ENCODE measurements around the gene ZNF628.

The ZNF628 gene

DNA sequence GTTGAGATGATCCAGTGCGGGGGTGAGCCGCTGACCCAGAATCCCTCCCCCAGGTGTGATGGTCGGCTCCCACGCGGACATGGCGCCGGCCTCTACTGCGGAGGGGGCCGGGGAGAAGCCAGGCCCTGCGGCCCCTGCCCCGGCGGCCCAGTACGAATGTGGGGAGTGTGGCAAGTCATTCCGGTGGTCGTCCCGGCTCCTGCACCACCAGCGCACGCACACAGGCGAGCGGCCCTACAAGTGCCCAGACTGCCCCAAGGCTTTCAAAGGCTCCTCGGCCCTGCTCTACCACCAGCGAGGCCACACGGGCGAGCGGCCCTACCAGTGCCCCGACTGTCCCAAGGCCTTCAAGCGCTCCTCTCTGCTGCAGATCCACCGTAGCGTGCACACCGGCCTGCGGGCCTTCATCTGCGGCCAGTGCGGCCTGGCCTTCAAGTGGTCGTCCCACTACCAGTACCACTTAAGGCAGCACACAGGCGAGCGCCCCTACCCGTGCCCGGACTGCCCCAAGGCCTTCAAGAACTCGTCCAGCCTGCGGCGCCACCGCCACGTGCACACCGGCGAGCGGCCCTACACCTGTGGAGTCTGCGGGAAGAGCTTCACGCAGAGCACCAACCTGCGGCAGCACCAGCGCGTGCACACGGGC is 4.9 kb downstream of the ZNF628 start:
- TF ChIP-seq ZNF423 (tag by site-specific recombination; IDR thresholded peaks at IDR 0.05) (no peak), GFI1B (tag by site-specific recombination; IDR thresholded peaks at IDR 0.05) (no peak), ZIC2 (tag by site-specific recombination; IDR thresholded peaks at IDR 0.05) (no peak), RBAK (tag by site-specific recombination; IDR thresholded peaks at IDR 0.05) (no peak), ZNF416 (tag by site-specific recombination; IDR thresholded peaks at IDR 0.05) (no peak), ZNF133 (tag by site-specific recombination; IDR thresholded peaks at IDR 0.05) (no peak)
- TF ChIP-seq, protein P1, sequence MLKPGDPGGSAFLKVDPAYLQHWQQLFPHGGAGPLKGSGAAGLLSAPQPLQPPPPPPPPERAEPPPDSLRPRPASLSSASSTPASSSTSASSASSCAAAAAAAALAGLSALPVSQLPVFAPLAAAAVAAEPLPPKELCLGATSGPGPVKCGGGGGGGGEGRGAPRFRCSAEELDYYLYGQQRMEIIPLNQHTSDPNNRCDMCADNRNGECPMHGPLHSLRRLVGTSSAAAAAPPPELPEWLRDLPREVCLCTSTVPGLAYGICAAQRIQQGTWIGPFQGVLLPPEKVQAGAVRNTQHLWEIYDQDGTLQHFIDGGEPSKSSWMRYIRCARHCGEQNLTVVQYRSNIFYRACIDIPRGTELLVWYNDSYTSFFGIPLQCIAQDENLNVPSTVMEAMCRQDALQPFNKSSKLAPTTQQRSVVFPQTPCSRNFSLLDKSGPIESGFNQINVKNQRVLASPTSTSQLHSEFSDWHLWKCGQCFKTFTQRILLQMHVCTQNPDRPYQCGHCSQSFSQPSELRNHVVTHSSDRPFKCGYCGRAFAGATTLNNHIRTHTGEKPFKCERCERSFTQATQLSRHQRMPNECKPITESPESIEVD (tag by site-specific recombination; IDR thresholded peaks at IDR 0.05): no peak
- TF ChIP-seq, protein P2, sequence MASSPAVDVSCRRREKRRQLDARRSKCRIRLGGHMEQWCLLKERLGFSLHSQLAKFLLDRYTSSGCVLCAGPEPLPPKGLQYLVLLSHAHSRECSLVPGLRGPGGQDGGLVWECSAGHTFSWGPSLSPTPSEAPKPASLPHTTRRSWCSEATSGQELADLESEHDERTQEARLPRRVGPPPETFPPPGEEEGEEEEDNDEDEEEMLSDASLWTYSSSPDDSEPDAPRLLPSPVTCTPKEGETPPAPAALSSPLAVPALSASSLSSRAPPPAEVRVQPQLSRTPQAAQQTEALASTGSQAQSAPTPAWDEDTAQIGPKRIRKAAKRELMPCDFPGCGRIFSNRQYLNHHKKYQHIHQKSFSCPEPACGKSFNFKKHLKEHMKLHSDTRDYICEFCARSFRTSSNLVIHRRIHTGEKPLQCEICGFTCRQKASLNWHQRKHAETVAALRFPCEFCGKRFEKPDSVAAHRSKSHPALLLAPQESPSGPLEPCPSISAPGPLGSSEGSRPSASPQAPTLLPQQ (tag by site-specific recombination; IDR thresholded peaks at IDR 0.05): no peak
- TF ChIP-seq, protein P3, sequence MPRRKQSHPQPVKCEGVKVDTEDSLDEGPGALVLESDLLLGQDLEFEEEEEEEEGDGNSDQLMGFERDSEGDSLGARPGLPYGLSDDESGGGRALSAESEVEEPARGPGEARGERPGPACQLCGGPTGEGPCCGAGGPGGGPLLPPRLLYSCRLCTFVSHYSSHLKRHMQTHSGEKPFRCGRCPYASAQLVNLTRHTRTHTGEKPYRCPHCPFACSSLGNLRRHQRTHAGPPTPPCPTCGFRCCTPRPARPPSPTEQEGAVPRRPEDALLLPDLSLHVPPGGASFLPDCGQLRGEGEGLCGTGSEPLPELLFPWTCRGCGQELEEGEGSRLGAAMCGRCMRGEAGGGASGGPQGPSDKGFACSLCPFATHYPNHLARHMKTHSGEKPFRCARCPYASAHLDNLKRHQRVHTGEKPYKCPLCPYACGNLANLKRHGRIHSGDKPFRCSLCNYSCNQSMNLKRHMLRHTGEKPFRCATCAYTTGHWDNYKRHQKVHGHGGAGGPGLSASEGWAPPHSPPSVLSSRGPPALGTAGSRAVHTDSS (tag by site-specific recombination; IDR thresholded peaks at IDR 0.05): no peak
- TF ChIP-seq, protein P4, sequence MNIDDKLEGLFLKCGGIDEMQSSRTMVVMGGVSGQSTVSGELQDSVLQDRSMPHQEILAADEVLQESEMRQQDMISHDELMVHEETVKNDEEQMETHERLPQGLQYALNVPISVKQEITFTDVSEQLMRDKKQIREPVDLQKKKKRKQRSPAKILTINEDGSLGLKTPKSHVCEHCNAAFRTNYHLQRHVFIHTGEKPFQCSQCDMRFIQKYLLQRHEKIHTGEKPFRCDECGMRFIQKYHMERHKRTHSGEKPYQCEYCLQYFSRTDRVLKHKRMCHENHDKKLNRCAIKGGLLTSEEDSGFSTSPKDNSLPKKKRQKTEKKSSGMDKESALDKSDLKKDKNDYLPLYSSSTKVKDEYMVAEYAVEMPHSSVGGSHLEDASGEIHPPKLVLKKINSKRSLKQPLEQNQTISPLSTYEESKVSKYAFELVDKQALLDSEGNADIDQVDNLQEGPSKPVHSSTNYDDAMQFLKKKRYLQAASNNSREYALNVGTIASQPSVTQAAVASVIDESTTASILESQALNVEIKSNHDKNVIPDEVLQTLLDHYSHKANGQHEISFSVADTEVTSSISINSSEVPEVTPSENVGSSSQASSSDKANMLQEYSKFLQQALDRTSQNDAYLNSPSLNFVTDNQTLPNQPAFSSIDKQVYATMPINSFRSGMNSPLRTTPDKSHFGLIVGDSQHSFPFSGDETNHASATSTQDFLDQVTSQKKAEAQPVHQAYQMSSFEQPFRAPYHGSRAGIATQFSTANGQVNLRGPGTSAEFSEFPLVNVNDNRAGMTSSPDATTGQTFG (tag by site-specific recombination; IDR thresholded peaks at IDR 0.05; ENCODE audit: borderline replicate concordance): no peak
- peaks cover 16% of the 10 kb centered on the region for H3K4me1 ChIP-seq (ENCODE audit: control insufficient read depth, insufficient read depth, low read length)
- H3K36me3 ChIP-seq (ENCODE audit: control insufficient read depth in 2 of 2, insufficient read depth in 1 of 2, low read length in 2 of 2): peaks cover 0 to 9% of the 10 kb centered on the region in 2 experiments; a peak in 1 of 3 replicates
- H3K27ac ChIP-seq (ENCODE audit: extremely low read depth, low read depth, low read length): no peak overlapping the region
- POLR2A ChIA-PET: interaction anchor here (0.5 kb wide), 1 partner anchor 119 kb away, joined by 4 read pairs; the partner anchor contains the start of gene ZNF524
- H3K9me3 ChIP-seq (ENCODE audit: control insufficient read depth, insufficient read depth, low read depth, low read length): no peaks in the 10 kb centered on the region
- H3K4me3 ChIP-seq (ENCODE audit: low read depth, low read length): no peak overlapping the region
- CTCF ChIA-PET: interaction anchor here (1.0 kb wide), 1 partner anchor 22 kb away, joined by 3 read pairs; no protein-coding TSS in a partner anchor

DNA sequence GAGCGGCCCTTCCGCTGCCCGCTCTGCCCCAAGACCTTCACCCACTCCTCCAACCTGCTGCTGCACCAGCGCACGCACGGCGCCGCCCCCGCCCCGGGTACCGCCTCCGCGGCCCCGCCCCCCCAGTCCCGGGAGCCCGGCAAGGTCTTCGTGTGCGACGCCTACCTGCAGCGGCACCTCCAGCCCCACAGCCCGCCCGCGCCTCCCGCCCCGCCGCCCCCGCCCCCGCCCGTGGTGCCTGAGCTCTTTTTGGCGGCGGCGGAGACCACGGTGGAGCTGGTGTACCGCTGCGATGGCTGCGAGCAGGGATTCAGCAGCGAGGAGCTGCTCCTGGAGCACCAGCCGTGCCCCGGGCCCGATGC is 5.4 kb downstream of the ZNF628 start:
- Histone ChIP-seq H3K4me1 (ENCODE audit: control insufficient read depth, insufficient read depth, low read length) (peaks cover 21% of the 10 kb centered on the region), H3K9me3 (ENCODE audit: control insufficient read depth, insufficient read depth, low read depth, low read length) (no peaks in the 10 kb centered on the region), H3K4me3 (ENCODE audit: low read depth, low read length) (no peak overlapping the region), H3K36me3 (ENCODE audit: control insufficient read depth in 2 of 2, insufficient read depth in 1 of 2, low read length in 2 of 2) (peaks cover 0 to 9% of the 10 kb centered on the region in 2 experiments; a peak in 1 of 3 replicates), H3K27ac (ENCODE audit: extremely low read depth, low read depth, low read length) (no peak overlapping the region)
- CTCF ChIA-PET: interaction anchor here (1.0 kb wide), 1 partner anchor 22 kb away, joined by 3 read pairs; no protein-coding TSS in a partner anchor
- POLR2A ChIA-PET: interaction anchor here (0.5 kb wide), 1 partner anchor 118 kb away, joined by 4 read pairs; the partner anchor contains the start of gene ZNF524
- TF ChIP-seq, protein P5, sequence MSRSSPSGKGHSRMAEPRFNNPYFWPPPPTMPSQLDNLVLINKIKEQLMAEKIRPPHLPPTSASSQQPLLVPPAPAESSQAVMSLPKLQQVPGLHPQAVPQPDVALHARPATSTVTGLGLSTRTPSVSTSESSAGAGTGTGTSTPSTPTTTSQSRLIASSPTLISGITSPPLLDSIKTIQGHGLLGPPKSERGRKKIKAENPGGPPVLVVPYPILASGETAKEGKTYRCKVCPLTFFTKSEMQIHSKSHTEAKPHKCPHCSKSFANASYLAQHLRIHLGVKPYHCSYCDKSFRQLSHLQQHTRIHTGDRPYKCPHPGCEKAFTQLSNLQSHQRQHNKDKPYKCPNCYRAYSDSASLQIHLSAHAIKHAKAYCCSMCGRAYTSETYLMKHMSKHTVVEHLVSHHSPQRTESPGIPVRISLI (tag by site-specific recombination; IDR thresholded peaks at IDR 0.05): no peak
- TF ChIP-seq ZBTB21 (tag by site-specific recombination; IDR thresholded peaks at IDR 0.05) (no peak), ZNF473 (tag by site-specific recombination; IDR thresholded peaks at IDR 0.05) (no peak)
- TF ChIP-seq, protein P6, sequence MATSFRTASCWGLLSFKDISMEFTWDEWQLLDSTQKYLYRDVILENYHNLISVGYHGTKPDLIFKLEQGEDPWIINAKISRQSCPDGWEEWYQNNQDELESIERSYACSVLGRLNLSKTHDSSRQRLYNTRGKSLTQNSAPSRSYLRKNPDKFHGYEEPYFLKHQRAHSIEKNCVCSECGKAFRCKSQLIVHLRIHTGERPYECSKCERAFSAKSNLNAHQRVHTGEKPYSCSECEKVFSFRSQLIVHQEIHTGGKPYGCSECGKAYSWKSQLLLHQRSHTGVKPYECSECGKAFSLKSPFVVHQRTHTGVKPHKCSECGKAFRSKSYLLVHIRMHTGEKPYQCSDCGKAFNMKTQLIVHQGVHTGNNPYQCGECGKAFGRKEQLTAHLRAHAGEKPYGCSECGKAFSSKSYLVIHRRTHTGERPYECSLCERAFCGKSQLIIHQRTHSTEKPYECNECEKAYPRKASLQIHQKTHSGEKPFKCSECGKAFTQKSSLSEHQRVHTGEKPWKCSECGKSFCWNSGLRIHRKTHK (tag by site-specific recombination; IDR thresholded peaks at IDR 0.05): no peak
- TF ChIP-seq, protein P7, sequence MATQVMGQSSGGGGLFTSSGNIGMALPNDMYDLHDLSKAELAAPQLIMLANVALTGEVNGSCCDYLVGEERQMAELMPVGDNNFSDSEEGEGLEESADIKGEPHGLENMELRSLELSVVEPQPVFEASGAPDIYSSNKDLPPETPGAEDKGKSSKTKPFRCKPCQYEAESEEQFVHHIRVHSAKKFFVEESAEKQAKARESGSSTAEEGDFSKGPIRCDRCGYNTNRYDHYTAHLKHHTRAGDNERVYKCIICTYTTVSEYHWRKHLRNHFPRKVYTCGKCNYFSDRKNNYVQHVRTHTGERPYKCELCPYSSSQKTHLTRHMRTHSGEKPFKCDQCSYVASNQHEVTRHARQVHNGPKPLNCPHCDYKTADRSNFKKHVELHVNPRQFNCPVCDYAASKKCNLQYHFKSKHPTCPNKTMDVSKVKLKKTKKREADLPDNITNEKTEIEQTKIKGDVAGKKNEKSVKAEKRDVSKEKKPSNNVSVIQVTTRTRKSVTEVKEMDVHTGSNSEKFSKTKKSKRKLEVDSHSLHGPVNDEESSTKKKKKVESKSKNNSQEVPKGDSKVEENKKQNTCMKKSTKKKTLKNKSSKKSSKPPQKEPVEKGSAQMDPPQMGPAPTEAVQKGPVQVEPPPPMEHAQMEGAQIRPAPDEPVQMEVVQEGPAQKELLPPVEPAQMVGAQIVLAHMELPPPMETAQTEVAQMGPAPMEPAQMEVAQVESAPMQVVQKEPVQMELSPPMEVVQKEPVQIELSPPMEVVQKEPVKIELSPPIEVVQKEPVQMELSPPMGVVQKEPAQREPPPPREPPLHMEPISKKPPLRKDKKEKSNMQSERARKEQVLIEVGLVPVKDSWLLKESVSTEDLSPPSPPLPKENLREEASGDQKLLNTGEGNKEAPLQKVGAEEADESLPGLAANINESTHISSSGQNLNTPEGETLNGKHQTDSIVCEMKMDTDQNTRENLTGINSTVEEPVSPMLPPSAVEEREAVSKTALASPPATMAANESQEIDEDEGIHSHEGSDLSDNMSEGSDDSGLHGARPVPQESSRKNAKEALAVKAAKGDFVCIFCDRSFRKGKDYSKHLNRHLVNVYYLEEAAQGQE (tag by site-specific recombination; IDR thresholded peaks at IDR 0.05): no peak

Measured in HEK293 (cell line).